H9 (cell line): ENCODE results near the gene PROX1. TPM values are rescaled to one million over a fixed set of nuclear protein-coding genes. Genes with fewer than 3 reads are reported as not detected.

Source experiments
- DNase-seq: peaks from one replicate; pipeline ENCODE4 v3.0.0-alpha.2; 2017
- H2AFZ ChIP-seq: one replicate; pipeline ENCODE4 v1.6.1; 2013; ENCODE audit warnings: mild to moderate bottlenecking, low read length, control low read depth, moderate library complexity
- H2AK5ac ChIP-seq: 2 replicates; pipeline ENCODE4 v1.6.1; 2013; ENCODE audit warnings: low read length, control low read depth, mixed read lengths; ENCODE audit not compliant: insufficient read length
- H2BK120ac ChIP-seq: one replicate; pipeline ENCODE4 v1.6.1; 2013; ENCODE audit warnings: low read depth, mild to moderate bottlenecking, low read length, control low read depth, inconsistent platforms; ENCODE audit not compliant: poor library complexity, severe bottlenecking
- H2BK12ac ChIP-seq: 2 replicates; pipeline ENCODE4 v1.6.1; 2013; ENCODE audit warnings: low read length, control low read depth, mixed read lengths, low read depth; ENCODE audit not compliant: insufficient read length
- H2BK15ac ChIP-seq: 2 replicates; pipeline ENCODE4 v1.6.1; 2013; ENCODE audit warnings: low read depth, low read length, control low read depth
- H2BK20ac ChIP-seq: one replicate; pipeline ENCODE4 v1.6.1; 2013; ENCODE audit warnings: low read depth, mild to moderate bottlenecking, low read length, control low read depth, inconsistent platforms; ENCODE audit not compliant: poor library complexity, severe bottlenecking
- H2BK5ac ChIP-seq: 2 replicates; pipeline ENCODE4 v1.6.1; 2013; ENCODE audit warnings: low read length, control low read depth, mixed read lengths; ENCODE audit not compliant: insufficient read length
- H3K14ac ChIP-seq: 2 replicates; pipeline ENCODE4 v1.6.1; 2013; ENCODE audit warnings: low read length, control low read depth; ENCODE audit not compliant: insufficient read depth
- H3K18ac ChIP-seq: 2 replicates; pipeline ENCODE4 v1.6.1; 2013; ENCODE audit warnings: low read depth, mild to moderate bottlenecking, mixed read lengths, low read length, control low read depth; ENCODE audit not compliant: insufficient read length
- H3K23ac ChIP-seq: 2 replicates; pipeline ENCODE4 v1.6.1; 2013; ENCODE audit warnings: low read length, control low read depth, mixed read lengths, low read depth; ENCODE audit not compliant: insufficient read length
- H3K23me2 ChIP-seq: 2 replicates; pipeline ENCODE4 v1.6.1; 2013; ENCODE audit warnings: low read depth, mild to moderate bottlenecking, mixed read lengths, low read length, control low read depth; ENCODE audit not compliant: insufficient read length, poor library complexity, severe bottlenecking
- H3K27ac ChIP-seq: 2 replicates; pipeline ENCODE4 v1.5.1; 2013; ENCODE audit warnings: low read length, control low read depth, mixed read lengths, low read depth; ENCODE audit not compliant: insufficient read length
- H3K27me3 ChIP-seq: 2 replicates; pipeline ENCODE4 v1.6.1; 2013; ENCODE audit warnings: low read length, control low read depth, inconsistent platforms; ENCODE audit not compliant: insufficient read depth
- H3K4ac ChIP-seq: 2 replicates; pipeline ENCODE4 v1.6.1; 2013; ENCODE audit warnings: low read depth, mild to moderate bottlenecking, control low read depth, inconsistent platforms, low read length, moderate library complexity
- H3K4me1 ChIP-seq: 2 replicates; pipeline ENCODE4 v1.6.1; 2013; ENCODE audit warnings: low read length, control low read depth, inconsistent platforms; ENCODE audit not compliant: insufficient read depth
- H3K4me2 ChIP-seq: 2 replicates; pipeline ENCODE4 v1.6.1; 2013; ENCODE audit warnings: low read length, control low read depth, mixed read lengths; ENCODE audit not compliant: insufficient read length, insufficient read depth
- H3K56ac ChIP-seq: 2 replicates; pipeline ENCODE4 v1.6.1; 2013; ENCODE audit warnings: low read depth, mild to moderate bottlenecking, mixed read lengths, low read length, control low read depth; ENCODE audit not compliant: insufficient read length
- H3K79me1 ChIP-seq: 2 replicates; pipeline ENCODE4 v1.6.1; 2013; ENCODE audit warnings: low read depth, mild to moderate bottlenecking, moderate library complexity, low read length, control low read depth, inconsistent platforms; ENCODE audit not compliant: insufficient read depth, poor library complexity, severe bottlenecking
- H3K79me2 ChIP-seq: 2 replicates; pipeline ENCODE4 v1.6.1; 2013; ENCODE audit warnings: low read length, control low read depth, inconsistent platforms; ENCODE audit not compliant: insufficient read depth
- H3K9ac ChIP-seq: 2 replicates; pipeline ENCODE4 v1.6.1; 2013; ENCODE audit warnings: low read length, control low read depth, mixed read lengths; ENCODE audit not compliant: insufficient read length; ENCODE audit errors: extremely low read depth
- H3K9me3 ChIP-seq: one replicate; pipeline ENCODE4 v1.6.1; 2013; ENCODE audit warnings: low read depth, low read length, inconsistent platforms; ENCODE audit not compliant: control insufficient read depth
- H3T11ph ChIP-seq: one replicate; pipeline ENCODE4 v1.6.1; 2013; ENCODE audit warnings: mild to moderate bottlenecking, low read length, control low read depth, inconsistent platforms
- H4K20me1 ChIP-seq: one replicate; pipeline ENCODE4 v1.6.1; 2013; ENCODE audit not compliant: control insufficient read depth, insufficient read length, insufficient read depth
- H4K5ac ChIP-seq: 2 replicates; pipeline ENCODE4 v1.6.1; 2013; ENCODE audit warnings: low read depth, mild to moderate bottlenecking, mixed read lengths, low read length, control low read depth; ENCODE audit not compliant: insufficient read length
- H4K8ac ChIP-seq: replicated peaks from 2 replicates; pipeline ENCODE4 v1.6.1; 2013; ENCODE audit warnings: low read length, control low read depth, mixed read lengths, low read depth; ENCODE audit not compliant: insufficient read length
- H4K91ac ChIP-seq: 2 replicates; pipeline ENCODE4 v1.6.1; 2013; ENCODE audit warnings: low read depth, mild to moderate bottlenecking, moderate library complexity, mixed read lengths, low read length, control low read depth; ENCODE audit not compliant: insufficient read length
- H3K27ac Mint-ChIP-seq, 3 experiments: 2 replicates in 2 of 3; 3 replicates in 1 of 3; pipeline ENCODE4 v1.8.0; 2020 to 2021; ENCODE audit warnings: mixed read lengths in 3 of 3, mild to moderate bottlenecking in 1 of 3, moderate library complexity in 1 of 3
- H3K27me3 Mint-ChIP-seq: 2 replicates; pipeline ENCODE4 v1.8.0; 2021; ENCODE audit warnings: low read depth, mild to moderate bottlenecking, moderate library complexity, mixed read lengths
- H3K36me3 Mint-ChIP-seq, 3 experiments: 2 replicates in 2 of 3; 3 replicates in 1 of 3; pipeline ENCODE4 v1.8.0; 2020 to 2021; ENCODE audit warnings: low read depth in 3 of 3, mixed read lengths in 3 of 3; ENCODE audit not compliant: insufficient read depth in 1 of 3
- H3K4me1 Mint-ChIP-seq, 2 experiments: 2 replicates each; pipeline ENCODE4 v1.8.0; 2020; ENCODE audit warnings: mixed read lengths in 2 of 2
- H3K4me3 Mint-ChIP-seq, 2 experiments: 2 replicates in 1 of 2; 3 replicates in 1 of 2; pipeline ENCODE4 v1.8.0; 2020 to 2021; ENCODE audit warnings: mild to moderate bottlenecking in 2 of 2, mixed read lengths in 2 of 2, moderate library complexity in 1 of 2
- H3K9me3 Mint-ChIP-seq, 2 experiments: 2 replicates in 1 of 2; 3 replicates in 1 of 2; pipeline ENCODE4 v1.8.0; 2020; ENCODE audit warnings: mild to moderate bottlenecking in 2 of 2, mixed read lengths in 2 of 2, moderate library complexity in 1 of 2
- CTCF ChIP-seq: fragments of 200-600 bp; sonication (generic); conservative IDR thresholded peaks from 3 replicates; pipeline ENCODE4 v1.8.0; 2021; ENCODE audit warnings: antibody characterized with exemption, mild to moderate bottlenecking
- WGBS: extraction: QIAGEN DNeasy Blood & Tissue Kit; methylation state at CpG from one replicate; pipeline ENCODE4 v1.1.7; 2013; ENCODE audit warnings: missing lambda C conversion rate, low lambda C conversion rate, mixed read lengths; ENCODE audit not compliant: insufficient read length; ENCODE audit errors: extremely low coverage; 5-methylcytosine and 5-hydroxymethylcytosine counted together
- total RNA-seq: library from RNA; stranded (reverse); gene quantifications from 2 replicates; pipeline ENCODE4 v1.2.1, GENCODE V29; 2021

The PROX1 gene
- total RNA-seq, 1 experiment from 2014 or later: 0.72 TPM

GRCh38 chr1:214009423-214010196 is 21.8 kb downstream of the PROX1 start:
- no peak overlapping the region for H4K91ac ChIP-seq
- no peak overlapping the region for H3K27ac ChIP-seq
- no peak overlapping the region for H2AK5ac ChIP-seq
- Mint-ChIP-seq H3K27ac (no peak overlapping the region), H3K36me3 (no peaks in the 10 kb centered on the region), H3K4me1 (peaks cover 2 to 4% of the 10 kb centered on the region in 2 experiments), H3K4me3 (no peak overlapping the region), H3K9me3 (no peaks in the 10 kb centered on the region), H3K27me3 (no peaks in the 10 kb centered on the region)
- no CpG with 5 or more reads among the region's 14 CpGs for WGBS
- H2BK20ac ChIP-seq: no peak overlapping the region
- H4K20me1 ChIP-seq: no peaks in the 10 kb centered on the region
- H3K79me1 ChIP-seq: no peaks in the 10 kb centered on the region
- H2BK15ac ChIP-seq: no peak overlapping the region
- no peak overlapping the region for H3K56ac ChIP-seq
- no peak overlapping the region for H3K23ac ChIP-seq
- H3K14ac ChIP-seq: no peak overlapping the region
- no peak overlapping the region for H3K9ac ChIP-seq
- H3K79me2 ChIP-seq: no peaks in the 10 kb centered on the region
- H3K9me3 ChIP-seq: no peaks in the 10 kb centered on the region
- no peaks in the 10 kb centered on the region for H3K27me3 ChIP-seq
- no peak overlapping the region for H2BK12ac ChIP-seq
- H4K8ac ChIP-seq: no peak overlapping the region
- H2BK120ac ChIP-seq: no peak overlapping the region
- no peak overlapping the region for H3T11ph ChIP-seq
- H3K18ac ChIP-seq: no peak overlapping the region
- H4K5ac ChIP-seq: no peak overlapping the region
- no peak for TF ChIP-seq CTCF
- no peak overlapping the region for H2BK5ac ChIP-seq
- no peak for DNase-seq
- no peak overlapping the region for H2AFZ ChIP-seq
- no peak overlapping the region for H3K4ac ChIP-seq
- H3K4me2 ChIP-seq: no peak overlapping the region
- H3K4me1 ChIP-seq: no peaks in the 10 kb centered on the region
- no peaks in the 10 kb centered on the region for H3K23me2 ChIP-seq
